ENCODE results near the gene BANP.

GRCh38 chr16:88015806-88016140, 64.5 kb downstream of the BANP start:
- TF ChIP-seq, protein P1, sequence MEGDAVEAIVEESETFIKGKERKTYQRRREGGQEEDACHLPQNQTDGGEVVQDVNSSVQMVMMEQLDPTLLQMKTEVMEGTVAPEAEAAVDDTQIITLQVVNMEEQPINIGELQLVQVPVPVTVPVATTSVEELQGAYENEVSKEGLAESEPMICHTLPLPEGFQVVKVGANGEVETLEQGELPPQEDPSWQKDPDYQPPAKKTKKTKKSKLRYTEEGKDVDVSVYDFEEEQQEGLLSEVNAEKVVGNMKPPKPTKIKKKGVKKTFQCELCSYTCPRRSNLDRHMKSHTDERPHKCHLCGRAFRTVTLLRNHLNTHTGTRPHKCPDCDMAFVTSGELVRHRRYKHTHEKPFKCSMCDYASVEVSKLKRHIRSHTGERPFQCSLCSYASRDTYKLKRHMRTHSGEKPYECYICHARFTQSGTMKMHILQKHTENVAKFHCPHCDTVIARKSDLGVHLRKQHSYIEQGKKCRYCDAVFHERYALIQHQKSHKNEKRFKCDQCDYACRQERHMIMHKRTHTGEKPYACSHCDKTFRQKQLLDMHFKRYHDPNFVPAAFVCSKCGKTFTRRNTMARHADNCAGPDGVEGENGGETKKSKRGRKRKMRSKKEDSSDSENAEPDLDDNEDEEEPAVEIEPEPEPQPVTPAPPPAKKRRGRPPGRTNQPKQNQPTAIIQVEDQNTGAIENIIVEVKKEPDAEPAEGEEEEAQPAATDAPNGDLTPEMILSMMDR (IDR thresholded peaks at IDR 0.05) = no peak
- TF ChIP-seq, protein P2, sequence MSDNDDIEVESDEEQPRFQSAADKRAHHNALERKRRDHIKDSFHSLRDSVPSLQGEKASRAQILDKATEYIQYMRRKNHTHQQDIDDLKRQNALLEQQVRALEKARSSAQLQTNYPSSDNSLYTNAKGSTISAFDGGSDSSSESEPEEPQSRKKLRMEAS (CRISPR knock-in tag; IDR thresholded peaks at IDR 0.05) = no peak
- TF ChIP-seq GRHL2 (CRISPR knock-in tag; IDR thresholded peaks at IDR 0.05; ENCODE audit: insufficient replicate concordance, severe bottlenecking) (no peak), ZNF671 (CRISPR knock-in tag; IDR thresholded peaks at IDR 0.05) (no peak), JUN (CRISPR knock-in tag; IDR thresholded peaks at IDR 0.05) (no peak), ESRRA (CRISPR knock-in tag; IDR thresholded peaks at IDR 0.05; ENCODE audit: borderline replicate concordance) (no peak), SMAD3 (CRISPR knock-in tag; IDR thresholded peaks at IDR 0.05; ENCODE audit: borderline replicate concordance) (no peak), ZSCAN18 (CRISPR knock-in tag; IDR thresholded peaks at IDR 0.05) (no peak), FOXP1 (CRISPR knock-in tag; IDR thresholded peaks at IDR 0.05; ENCODE audit: borderline replicate concordance) (no peak), SP1 (CRISPR knock-in tag; conservative IDR thresholded peaks at IDR 0.05) (no peak), HMGXB4 (CRISPR knock-in tag; IDR thresholded peaks at IDR 0.05) (no peak)
- TF ChIP-seq, protein P3, sequence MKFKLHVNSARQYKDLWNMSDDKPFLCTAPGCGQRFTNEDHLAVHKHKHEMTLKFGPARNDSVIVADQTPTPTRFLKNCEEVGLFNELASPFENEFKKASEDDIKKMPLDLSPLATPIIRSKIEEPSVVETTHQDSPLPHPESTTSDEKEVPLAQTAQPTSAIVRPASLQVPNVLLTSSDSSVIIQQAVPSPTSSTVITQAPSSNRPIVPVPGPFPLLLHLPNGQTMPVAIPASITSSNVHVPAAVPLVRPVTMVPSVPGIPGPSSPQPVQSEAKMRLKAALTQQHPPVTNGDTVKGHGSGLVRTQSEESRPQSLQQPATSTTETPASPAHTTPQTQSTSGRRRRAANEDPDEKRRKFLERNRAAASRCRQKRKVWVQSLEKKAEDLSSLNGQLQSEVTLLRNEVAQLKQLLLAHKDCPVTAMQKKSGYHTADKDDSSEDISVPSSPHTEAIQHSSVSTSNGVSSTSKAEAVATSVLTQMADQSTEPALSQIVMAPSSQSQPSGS (CRISPR knock-in tag; IDR thresholded peaks at IDR 0.05; ENCODE audit: borderline replicate concordance, low read depth) = no peak
- TF ChIP-seq, protein P4, sequence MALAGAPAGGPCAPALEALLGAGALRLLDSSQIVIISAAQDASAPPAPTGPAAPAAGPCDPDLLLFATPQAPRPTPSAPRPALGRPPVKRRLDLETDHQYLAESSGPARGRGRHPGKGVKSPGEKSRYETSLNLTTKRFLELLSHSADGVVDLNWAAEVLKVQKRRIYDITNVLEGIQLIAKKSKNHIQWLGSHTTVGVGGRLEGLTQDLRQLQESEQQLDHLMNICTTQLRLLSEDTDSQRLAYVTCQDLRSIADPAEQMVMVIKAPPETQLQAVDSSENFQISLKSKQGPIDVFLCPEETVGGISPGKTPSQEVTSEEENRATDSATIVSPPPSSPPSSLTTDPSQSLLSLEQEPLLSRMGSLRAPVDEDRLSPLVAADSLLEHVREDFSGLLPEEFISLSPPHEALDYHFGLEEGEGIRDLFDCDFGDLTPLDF (CRISPR knock-in tag; IDR thresholded peaks at IDR 0.05) = no peak
- TF ChIP-seq, protein P5, sequence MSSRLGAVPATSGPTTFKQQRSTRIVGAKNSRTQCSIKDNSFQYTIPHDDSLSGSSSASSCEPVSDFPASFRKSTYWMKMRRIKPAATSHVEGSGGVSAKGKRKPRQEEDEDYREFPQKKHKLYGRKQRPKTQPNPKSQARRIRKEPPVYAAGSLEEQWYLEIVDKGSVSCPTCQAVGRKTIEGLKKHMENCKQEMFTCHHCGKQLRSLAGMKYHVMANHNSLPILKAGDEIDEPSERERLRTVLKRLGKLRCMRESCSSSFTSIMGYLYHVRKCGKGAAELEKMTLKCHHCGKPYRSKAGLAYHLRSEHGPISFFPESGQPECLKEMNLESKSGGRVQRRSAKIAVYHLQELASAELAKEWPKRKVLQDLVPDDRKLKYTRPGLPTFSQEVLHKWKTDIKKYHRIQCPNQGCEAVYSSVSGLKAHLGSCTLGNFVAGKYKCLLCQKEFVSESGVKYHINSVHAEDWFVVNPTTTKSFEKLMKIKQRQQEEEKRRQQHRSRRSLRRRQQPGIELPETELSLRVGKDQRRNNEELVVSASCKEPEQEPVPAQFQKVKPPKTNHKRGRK (CRISPR knock-in tag; IDR thresholded peaks at IDR 0.05; ENCODE audit: borderline replicate concordance) = no peak

Measured in WTC11 (cell line).